Ramos (cell line): ENCODE results near the gene GPR173.

ENCODE experiments used
- in situ Hi-C: fragments of 300-500 bp; cut with MboI; formaldehyde crosslinking; loops from one replicate; pipeline ENCODE4 v1.14.3; 2022; ENCODE audit warnings: low sequenced_read_pairs; ENCODE audit not compliant: unreplicated experiment

GPR173 gene

GRCh38 chrX:53088136-53088974 lies 39.8 kb downstream of the GPR173 start:
- in situ Hi-C loops: no loop called here

GRCh38 chrX:53089224-53089842 lies 40.7 kb downstream of the GPR173 start:
- in situ Hi-C loops: no loop called here

GRCh38 chrX:53089925-53090324 lies 41.3 kb downstream of the GPR173 start:
- in situ Hi-C loops: no loop called here

- in situ Hi-C loops: no loop called here
Observed at GRCh38 chrX:53091354-53091753, 42.8 kb downstream of the GPR173 start.

- in situ Hi-C loops: no loop called here
Observed at GRCh38 chrX:53093177-53093655, 44.6 kb downstream of the GPR173 start.

- in situ Hi-C loops: no loop called here
Observed at GRCh38 chrX:53093748-53094581, 45.4 kb downstream of the GPR173 start, which contains the start of gene KANTR. KANTR (plus strand) TSS chrX:53094142; CDS start chrX:53124273, 30,131 bp downstream.

GRCh38 chrX:53094582-53094905 lies 46.0 kb downstream of the GPR173 start:
- in situ Hi-C loops: no loop called here

- in situ Hi-C loops: no loop called here
Observed at GRCh38 chrX:53095796-53096195, 47.2 kb downstream of the GPR173 start.

GRCh38 chrX:53114864-53115549 lies 66.4 kb downstream of the GPR173 start:
- in situ Hi-C loops: no loop called here

GRCh38 chrX:53115550-53115874 lies 66.9 kb downstream of the GPR173 start:
- in situ Hi-C loops: no loop called here

GRCh38 chrX:53116101-53116500 lies 67.5 kb downstream of the GPR173 start:
- in situ Hi-C loops: no loop called here

GRCh38 chrX:53122013-53122412 lies 73.4 kb downstream of the GPR173 start:
- in situ Hi-C loops: no loop called here

- in situ Hi-C loops: no loop called here
Observed at GRCh38 chrX:53125506-53125905, 76.9 kb downstream of the GPR173 start.

- in situ Hi-C loops: no loop called here
Observed at GRCh38 chrX:53126377-53126776, 77.8 kb downstream of the GPR173 start.

- in situ Hi-C loops: no loop called here
Observed at GRCh38 chrX:53128097-53128749, 79.6 kb downstream of the GPR173 start.
